ENCODE measurements around the gene ZHX3. TPM values are rescaled to one million over a fixed set of nuclear protein-coding genes. Genes with fewer than 3 reads are reported as not detected.
"Not testable (repeated sequence)": the region's sequence is repeated elsewhere in the genome, so short reads cannot be mapped to it uniquely, and the experiment has no call there.

ZHX3 gene
- total RNA-seq, 5 donors from 2014 or later (not counting 1 experiment from before 2014, with no cell fraction given), result 7.0 to 11.1 (median 10.5) TPM

DNA sequence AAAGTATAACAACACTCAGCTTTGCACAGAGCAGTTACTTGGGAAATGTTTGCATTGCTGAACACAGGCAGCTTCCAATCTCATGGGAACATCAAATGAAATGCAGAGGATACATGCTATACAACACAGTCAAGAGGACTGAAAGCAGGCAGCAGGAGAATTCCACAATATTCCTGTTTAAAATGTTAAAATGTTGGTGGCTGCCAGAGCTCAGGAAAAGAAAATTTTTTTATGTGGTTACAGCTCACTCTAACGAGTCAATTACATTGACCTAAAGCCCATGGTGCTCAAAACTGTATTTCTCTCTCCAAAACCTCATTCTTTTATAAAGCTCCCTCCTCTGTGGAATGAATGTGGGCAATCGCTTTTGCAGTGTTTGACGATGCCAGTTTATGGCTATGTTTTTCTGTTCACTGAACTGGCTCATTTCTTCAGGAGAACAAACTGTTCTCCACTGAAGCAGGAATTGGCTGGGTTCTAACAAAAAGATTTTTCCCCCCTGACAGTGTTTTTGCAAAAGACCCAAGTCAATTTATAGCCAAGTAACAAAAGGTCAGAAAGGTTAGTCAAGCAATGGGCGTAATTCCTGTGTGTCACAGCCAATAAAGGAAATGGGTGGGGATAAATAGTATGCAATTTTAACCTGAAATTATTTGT is 69.0 kb downstream of the ZHX3 start:
- DNase-seq, result no peak

GRCh38 chr20:41247523-41248367 is 69.8 kb downstream of the ZHX3 start:
- POLR2A ChIA-PET, result no interaction called here
- H3K36me3 Mint-ChIP-seq, result no peaks in the 10 kb centered on the region
- Histone ChIP-seq H3K4me1 (ENCODE audit: control insufficient read depth in 1 of 2, extremely low read depth in 1 of 2, insufficient read depth in 2 of 2, low read length in 2 of 2) (peaks cover 3 to 4% of the 10 kb centered on the region in 2 experiments), H3K36me3 (ENCODE audit: control insufficient read depth in 2 of 2, extremely low read depth in 1 of 2, insufficient read depth in 1 of 2, low read length in 1 of 2) (no peaks in the 10 kb centered on the region), H3K27me3 (replicated peaks in 1 of 2; ENCODE audit: control insufficient read depth in 2 of 2, extremely low read depth in 1 of 2, insufficient read depth in 2 of 2, low read length in 1 of 2) (no peaks in the 10 kb centered on the region), H3K4me3 (ENCODE audit: control insufficient read depth in 1 of 2, extremely low read depth in 1 of 2, low read length in 1 of 2) (no peak overlapping the region), H3K27ac (ENCODE audit: low read length) (no peak overlapping the region), H3K9me3 (no peaks in the 10 kb centered on the region)
- DNase-seq (no peak), ATAC-seq (replicated peaks in 1 of 4) (no peak)
- CTCF ChIA-PET, result no interaction called here
- 94% methylated on average over 7 of the region's 7 CpGs for WGBS (ENCODE audit: insufficient coverage)
- H3K9me3 Mint-ChIP-seq, result no peaks in the 10 kb centered on the region
- no peak overlapping the region for H3K27ac Mint-ChIP-seq
- no peak overlapping the region for H3K4me3 Mint-ChIP-seq
- H3K4me1 Mint-ChIP-seq, result peaks cover 3 to 19% (median 12%) of the 10 kb centered on the region in 3 donors
- no peaks in the 10 kb centered on the region for H3K27me3 Mint-ChIP-seq

More for the DNA sequence above, 69.0 kb downstream of the ZHX3 start:
- Histone ChIP-seq H3K27ac (ENCODE audit: low read length) (no peak overlapping the region), H3K4me3 (ENCODE audit: control insufficient read depth in 1 of 2, extremely low read depth in 1 of 2, low read length in 1 of 2) (no peak overlapping the region), H3K36me3 (ENCODE audit: control insufficient read depth in 2 of 2, extremely low read depth in 1 of 2, insufficient read depth in 1 of 2, low read length in 1 of 2) (no peaks in the 10 kb centered on the region), H3K4me1 (ENCODE audit: control insufficient read depth in 1 of 2, extremely low read depth in 1 of 2, insufficient read depth in 2 of 2, low read length in 2 of 2) (no peaks in the 10 kb centered on the region), H3K9me3 (no peaks in the 10 kb centered on the region), H3K27me3 (replicated peaks in 1 of 2; ENCODE audit: control insufficient read depth in 2 of 2, extremely low read depth in 1 of 2, insufficient read depth in 2 of 2, low read length in 1 of 2) (no peaks in the 10 kb centered on the region)
- ChIA-PET POLR2A (no interaction called here), CTCF (no interaction called here)
- Mint-ChIP-seq H3K4me1 (peaks cover 0 to 13% (median 8%) of the 10 kb centered on the region in 3 donors), H3K27me3 (no peaks in the 10 kb centered on the region), H3K9me3 (no peaks in the 10 kb centered on the region), H3K4me3 (no peak overlapping the region), H3K27ac (no peak overlapping the region), H3K36me3 (no peaks in the 10 kb centered on the region)
- 100% methylated on average over 2 of the region's 4 CpGs for WGBS (ENCODE audit: insufficient coverage)
- no peak for ATAC-seq (replicated peaks in 1 of 4)

DNA sequence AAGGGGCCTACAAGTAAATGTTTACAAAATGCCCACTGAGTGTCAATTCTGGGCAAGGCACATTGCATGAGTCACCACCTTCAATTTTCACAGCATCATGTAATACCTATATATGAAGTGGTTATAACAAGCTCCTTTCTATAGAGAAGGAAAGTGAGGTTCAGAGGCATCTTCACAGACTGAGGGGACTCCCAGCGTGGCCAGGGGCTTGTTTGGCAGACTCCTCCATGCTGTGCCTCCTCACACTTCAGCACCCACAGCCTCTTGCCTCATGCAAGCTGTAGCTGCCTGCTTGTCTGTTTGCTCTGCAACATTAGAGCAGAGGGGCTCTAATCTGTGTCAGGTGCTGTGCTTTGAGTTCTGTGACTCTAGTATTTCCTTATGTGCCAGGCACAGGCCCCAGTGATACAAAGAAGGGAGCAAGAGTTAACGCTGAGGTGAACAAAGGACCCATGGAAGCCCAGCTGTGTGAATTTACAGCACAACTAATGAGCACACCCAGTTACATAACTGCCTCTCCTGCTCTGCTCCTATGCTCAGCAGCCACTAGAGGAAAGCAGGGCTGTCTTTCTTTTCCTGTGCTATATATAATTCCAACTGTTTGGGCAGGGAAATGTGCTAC is 72.3 kb downstream of the ZHX3 start:
- Histone ChIP-seq H3K9me3 (no peaks in the 10 kb centered on the region), H3K4me1 (ENCODE audit: control insufficient read depth in 1 of 2, extremely low read depth in 1 of 2, insufficient read depth in 2 of 2, low read length in 2 of 2) (peaks cover 5 to 8% of the 10 kb centered on the region in 2 experiments), H3K27me3 (replicated peaks in 1 of 2; ENCODE audit: control insufficient read depth in 2 of 2, extremely low read depth in 1 of 2, insufficient read depth in 2 of 2, low read length in 1 of 2) (no peaks in the 10 kb centered on the region), H3K4me3 (ENCODE audit: control insufficient read depth in 1 of 2, extremely low read depth in 1 of 2, low read length in 1 of 2) (no peak overlapping the region), H3K27ac (ENCODE audit: low read length) (no peak overlapping the region), H3K36me3 (ENCODE audit: control insufficient read depth in 2 of 2, extremely low read depth in 1 of 2, insufficient read depth in 1 of 2, low read length in 1 of 2) (no peaks in the 10 kb centered on the region)
- POLR2A ChIA-PET, result no interaction called here
- peak overlapping the region in 1 of 2 donors; percentile 7 for H3K27ac Mint-ChIP-seq
- H3K36me3 Mint-ChIP-seq, result no peaks in the 10 kb centered on the region
- CTCF ChIA-PET, result interaction anchor here in 1 of 2 donors (1.4 kb wide), 1 partner anchor 110 kb away, joined by 3 read pairs; no protein-coding TSS in a partner anchor
- no peak overlapping the region for H3K4me3 Mint-ChIP-seq
- H3K27me3 Mint-ChIP-seq, result no peaks in the 10 kb centered on the region
- no peak for ATAC-seq (replicated peaks in 1 of 4)
- peaks cover 13 to 24% (median 13%) of the 10 kb centered on the region in 3 donors for H3K4me1 Mint-ChIP-seq
- no peaks in the 10 kb centered on the region for H3K9me3 Mint-ChIP-seq
- DNase-seq, result no peak
- 17% methylated on average over 1 of the region's 2 CpGs for WGBS (ENCODE audit: insufficient coverage)

GRCh38 chr20:41242807-41243206 is 74.7 kb downstream of the ZHX3 start:
- Mint-ChIP-seq H3K9me3 (no peaks in the 10 kb centered on the region), H3K4me3 (no peak overlapping the region), H3K36me3 (no peaks in the 10 kb centered on the region), H3K27ac (no peak overlapping the region), H3K27me3 (no peaks in the 10 kb centered on the region), H3K4me1 (peaks cover 13 to 18% (median 13%) of the 10 kb centered on the region in 3 donors)
- ATAC-seq (replicated peaks in 1 of 4), result peak; percentile 31 to 70 (median 44)
- Histone ChIP-seq H3K9me3 (no peaks in the 10 kb centered on the region), H3K36me3 (ENCODE audit: control insufficient read depth in 2 of 2, extremely low read depth in 1 of 2, insufficient read depth in 1 of 2, low read length in 1 of 2) (no peaks in the 10 kb centered on the region), H3K4me1 (ENCODE audit: control insufficient read depth in 1 of 2, extremely low read depth in 1 of 2, insufficient read depth in 2 of 2, low read length in 2 of 2) (peaks cover 5 to 8% of the 10 kb centered on the region in 2 experiments), H3K27me3 (replicated peaks in 1 of 2; ENCODE audit: control insufficient read depth in 2 of 2, extremely low read depth in 1 of 2, insufficient read depth in 2 of 2, low read length in 1 of 2) (no peaks in the 10 kb centered on the region), H3K4me3 (ENCODE audit: control insufficient read depth in 1 of 2, extremely low read depth in 1 of 2, low read length in 1 of 2) (no peak overlapping the region), H3K27ac (ENCODE audit: low read length) (no peak overlapping the region)
- WGBS (ENCODE audit: insufficient coverage), result no CpG with 5 or more reads among the region's 2 CpGs
- POLR2A ChIA-PET, result interaction anchor here in 1 of 2 donors (0.8 kb wide), 1 partner anchor 11 kb away, joined by 4 read pairs; no protein-coding TSS in a partner anchor
- DNase-seq, result no peak
- CTCF ChIA-PET, result interaction anchor here in 1 of 2 donors (0.8 kb wide), 1 partner anchor 9 kb away, joined by 3 read pairs; no protein-coding TSS in a partner anchor

GRCh38 chr20:41242352-41242751 is 75.2 kb downstream of the ZHX3 start:
- ATAC-seq (replicated peaks in 1 of 4), result no peak
- Histone ChIP-seq H3K27ac (ENCODE audit: low read length) (no peak overlapping the region), H3K4me3 (ENCODE audit: control insufficient read depth in 1 of 2, extremely low read depth in 1 of 2, low read length in 1 of 2) (no peak overlapping the region), H3K27me3 (replicated peaks in 1 of 2; ENCODE audit: control insufficient read depth in 2 of 2, extremely low read depth in 1 of 2, insufficient read depth in 2 of 2, low read length in 1 of 2) (no peaks in the 10 kb centered on the region), H3K9me3 (no peaks in the 10 kb centered on the region), H3K36me3 (ENCODE audit: control insufficient read depth in 2 of 2, extremely low read depth in 1 of 2, insufficient read depth in 1 of 2, low read length in 1 of 2) (no peaks in the 10 kb centered on the region), H3K4me1 (ENCODE audit: control insufficient read depth in 1 of 2, extremely low read depth in 1 of 2, insufficient read depth in 2 of 2, low read length in 2 of 2) (peaks cover 5 to 8% of the 10 kb centered on the region in 2 experiments)
- no peaks in the 10 kb centered on the region for H3K27me3 Mint-ChIP-seq
- H3K36me3 Mint-ChIP-seq, result no peaks in the 10 kb centered on the region
- ChIA-PET CTCF (interaction anchor here (0.5 to 0.8 kb wide), 2 partner anchors 9 to 51 kb away, joined by 3 read pairs; no protein-coding TSS in a partner anchor), POLR2A (interaction anchor here (0.6 to 0.8 kb wide), 2 partner anchors 10 to 1800 kb away, joined by 4 to 9 read pairs; no protein-coding TSS in a partner anchor)
- DNase-seq, result no peak
- H3K9me3 Mint-ChIP-seq, result no peaks in the 10 kb centered on the region
- peaks cover 13 to 14% (median 13%) of the 10 kb centered on the region in 3 donors for H3K4me1 Mint-ChIP-seq
- no CpG with 5 or more reads among the region's 1 CpG for WGBS (ENCODE audit: insufficient coverage)
- H3K27ac Mint-ChIP-seq, result no peak overlapping the region
- H3K4me3 Mint-ChIP-seq, result no peak overlapping the region

DNA sequence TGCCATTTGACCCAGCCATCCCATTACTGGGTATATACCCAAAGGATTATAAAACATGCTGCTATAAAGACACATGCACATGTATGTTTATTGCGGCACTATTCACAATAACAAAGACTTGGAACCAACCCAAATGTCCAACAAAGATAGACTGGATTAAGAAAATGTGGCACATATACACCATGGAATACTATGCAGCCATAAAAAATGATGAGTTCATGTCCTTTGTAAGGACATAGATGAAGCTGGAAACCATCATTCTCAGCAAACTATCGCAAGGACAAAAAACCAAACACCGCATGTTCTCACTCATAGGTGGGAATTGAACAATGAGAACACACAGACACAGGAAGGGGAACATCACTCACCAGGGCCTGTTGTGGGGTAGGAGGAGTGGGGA is 80.3 kb downstream of the ZHX3 start:
- H3K4me1 ChIP-seq (ENCODE audit: control insufficient read depth in 1 of 2, extremely low read depth in 1 of 2, insufficient read depth in 2 of 2, low read length in 2 of 2); DNase-seq; H3K4me3 ChIP-seq (ENCODE audit: control insufficient read depth in 1 of 2, extremely low read depth in 1 of 2, low read length in 1 of 2); H3K27me3 ChIP-seq (replicated peaks in 1 of 2; ENCODE audit: control insufficient read depth in 2 of 2, extremely low read depth in 1 of 2, insufficient read depth in 2 of 2, low read length in 1 of 2); H3K27ac Mint-ChIP-seq; H3K27ac ChIP-seq (ENCODE audit: low read length); H3K9me3 Mint-ChIP-seq; H3K36me3 ChIP-seq (ENCODE audit: control insufficient read depth in 2 of 2, extremely low read depth in 1 of 2, insufficient read depth in 1 of 2, low read length in 1 of 2); POLR2A ChIA-PET; CTCF ChIA-PET; H3K9me3 ChIP-seq; H3K4me3 Mint-ChIP-seq; H3K36me3 Mint-ChIP-seq; H3K27me3 Mint-ChIP-seq; ATAC-seq (replicated peaks in 1 of 4): not testable (repeated sequence)
- WGBS (ENCODE audit: insufficient coverage), result no CpG with 5 or more reads among the region's 3 CpGs
- peaks cover 17 to 19% (median 18%) of the 10 kb centered on the region in 3 donors for H3K4me1 Mint-ChIP-seq
